MV-4-11 (cell line): ENCODE results near the gene GNG7.
"Not testable (repeated sequence)": the region's sequence is repeated elsewhere in the genome, so short reads cannot be mapped to it uniquely, and the experiment has no call there.

ENCODE experiments used
- DNase-seq: peaks from one replicate; lab custom pipeline; 2025; lab: John Stamatoyannopoulos, UW

The GNG7 gene

DNA sequence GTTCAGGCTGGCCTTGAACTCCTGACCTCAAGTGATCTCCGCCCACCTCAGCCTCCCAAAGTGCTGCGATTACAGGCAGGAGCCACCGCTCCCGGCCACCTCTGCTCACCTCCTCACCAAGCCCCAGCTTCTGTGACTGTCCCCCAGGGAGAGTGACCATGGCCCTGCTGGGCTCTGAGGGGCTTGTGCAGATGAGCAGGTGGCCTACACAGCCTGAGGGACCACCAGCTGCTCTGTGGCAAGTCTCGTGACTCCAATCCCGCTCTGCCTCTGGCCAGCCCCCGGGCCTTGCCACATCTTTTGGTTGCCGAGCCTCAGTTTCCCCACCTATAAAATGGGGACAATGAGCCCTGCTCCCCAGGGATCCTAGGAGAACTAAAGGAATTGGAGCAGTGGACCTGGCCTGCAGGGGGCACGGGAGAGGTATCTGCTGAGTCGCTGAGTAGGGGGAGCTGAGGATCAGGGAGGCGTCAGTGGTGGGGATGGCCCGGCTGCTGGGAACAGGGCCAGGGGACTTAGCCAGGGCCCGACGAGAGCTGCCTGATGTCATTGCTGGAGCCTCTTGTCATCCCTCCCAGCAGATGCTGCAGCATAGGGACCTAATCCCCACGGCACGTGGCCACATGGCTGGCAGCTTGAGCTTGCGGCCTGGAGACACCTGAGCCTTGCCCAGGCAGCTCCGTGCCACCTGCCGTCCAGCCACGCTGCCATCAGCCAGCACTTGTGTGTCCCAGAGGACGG, 151.9 kb downstream of the GNG7 start:
- no peak for DNase-seq

DNA sequence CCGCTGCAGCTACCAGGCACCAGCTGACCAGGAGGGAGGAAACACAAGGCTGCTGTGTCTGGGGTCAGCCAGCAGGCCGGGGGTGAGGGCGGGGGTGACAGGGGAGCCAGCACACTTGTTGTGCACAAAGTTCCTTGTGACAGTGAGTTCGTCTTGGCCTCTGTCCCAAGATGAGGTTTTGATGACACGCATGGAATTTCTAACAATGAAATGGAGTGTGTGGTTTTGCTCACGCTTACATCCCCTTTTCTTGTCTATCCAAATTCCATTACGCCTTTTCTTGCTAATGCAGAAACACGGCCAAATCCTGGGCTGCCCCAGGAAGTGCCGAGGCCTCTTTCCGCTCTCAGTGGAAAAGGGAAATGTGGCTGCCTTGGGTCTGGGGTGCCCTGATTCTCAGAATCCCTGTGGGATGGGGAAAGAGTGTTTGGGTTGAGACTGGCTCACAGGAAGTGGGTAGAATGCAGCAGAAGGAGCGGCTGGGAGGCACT, 152.7 kb downstream of the GNG7 start:
- DNase-seq = peak; percentile 98

GRCh38 chr19:2548966-2549365, 153.5 kb downstream of the GNG7 start:
- DNase-seq = no peak

DNA sequence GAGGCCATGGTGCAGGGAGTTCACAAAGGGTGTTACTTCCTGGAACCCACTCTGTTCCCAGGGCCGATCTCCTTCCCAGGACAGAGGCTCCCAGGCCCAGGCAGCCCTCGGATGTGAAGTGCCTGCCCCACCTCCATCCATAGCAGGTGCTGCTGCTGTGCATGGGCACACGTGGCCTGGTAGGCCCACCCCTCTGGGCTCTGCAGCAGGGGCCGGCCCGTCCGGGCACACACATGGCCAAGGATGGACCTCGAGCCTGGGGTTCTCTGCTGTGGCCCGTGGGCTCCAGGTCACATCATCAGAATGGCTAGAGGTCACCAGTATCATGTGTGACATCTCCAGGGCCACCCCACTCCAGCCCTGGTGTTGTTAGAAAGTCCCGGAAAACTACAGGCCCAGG, 154.8 kb downstream of the GNG7 start:
- DNase-seq = no peak

DNA sequence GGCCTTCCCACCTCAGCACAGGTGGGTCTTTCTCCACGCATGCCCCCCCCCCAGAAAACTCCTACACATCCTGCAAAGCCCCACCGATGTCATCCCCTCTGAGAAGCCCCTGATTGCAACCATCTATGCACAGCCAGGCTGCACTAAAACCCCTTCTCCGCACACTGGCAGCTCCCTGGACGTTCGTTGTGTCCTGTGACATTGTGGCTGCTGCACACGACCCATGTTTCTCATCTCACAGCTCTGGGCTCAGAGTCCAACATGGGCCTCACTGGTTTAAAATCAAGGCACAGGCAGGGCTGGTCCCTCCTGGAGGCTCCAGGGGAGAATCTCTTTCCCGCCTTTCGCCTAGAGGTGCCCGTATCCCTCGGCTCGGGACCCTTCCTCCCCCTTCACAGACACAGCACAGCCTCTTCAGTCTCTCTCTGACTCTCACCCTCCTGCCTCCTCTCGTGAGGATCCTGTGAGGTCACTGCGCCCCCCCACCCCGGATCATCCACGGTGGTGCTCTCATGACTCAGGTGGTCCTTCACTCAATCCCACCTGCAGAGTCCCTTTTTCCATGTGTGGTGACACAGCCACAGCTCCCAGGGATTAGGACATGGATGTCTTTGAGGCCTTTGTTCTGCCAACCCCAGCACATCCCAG, 155.3 kb downstream of the GNG7 start:
- no peak for DNase-seq

GRCh38 chr19:2546128-2547032, 156.1 kb downstream of the GNG7 start:
- DNase-seq = peak; percentile 97

DNA sequence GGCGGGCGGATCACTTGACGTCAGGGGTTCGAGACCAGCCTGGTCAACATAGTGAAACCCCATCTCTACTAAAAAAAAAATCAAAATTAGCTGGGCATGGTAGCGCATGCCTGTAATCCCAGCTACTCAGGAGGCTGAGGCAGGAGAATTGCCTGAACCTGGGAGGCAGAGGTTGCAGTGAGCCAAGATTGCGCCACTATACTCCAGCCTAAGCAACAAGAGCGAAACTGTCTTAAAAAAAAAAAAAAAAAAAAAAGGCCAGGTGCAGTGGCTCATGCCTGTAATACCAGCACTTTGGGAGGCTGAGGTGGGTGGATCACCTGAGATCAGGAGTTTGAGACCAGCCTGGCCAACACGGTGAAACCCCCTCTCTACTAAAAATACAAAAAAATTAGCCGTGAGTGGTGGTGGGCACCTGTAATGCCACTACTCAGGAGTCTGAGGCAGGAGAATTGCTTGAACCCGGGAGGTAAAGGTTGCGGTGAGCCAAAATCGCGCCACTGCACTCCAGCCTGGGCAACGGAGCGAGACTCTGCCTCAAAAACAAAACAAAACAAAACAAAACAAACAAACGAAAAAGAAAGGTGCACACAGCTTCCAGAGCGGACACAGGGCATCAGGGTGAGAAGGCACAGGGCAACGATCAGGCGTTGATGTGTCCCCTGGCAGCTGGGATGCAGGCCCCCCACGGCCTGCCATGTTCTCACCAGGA, 156.9 kb downstream of the GNG7 start:
- DNase-seq = not testable (repeated sequence)

DNA sequence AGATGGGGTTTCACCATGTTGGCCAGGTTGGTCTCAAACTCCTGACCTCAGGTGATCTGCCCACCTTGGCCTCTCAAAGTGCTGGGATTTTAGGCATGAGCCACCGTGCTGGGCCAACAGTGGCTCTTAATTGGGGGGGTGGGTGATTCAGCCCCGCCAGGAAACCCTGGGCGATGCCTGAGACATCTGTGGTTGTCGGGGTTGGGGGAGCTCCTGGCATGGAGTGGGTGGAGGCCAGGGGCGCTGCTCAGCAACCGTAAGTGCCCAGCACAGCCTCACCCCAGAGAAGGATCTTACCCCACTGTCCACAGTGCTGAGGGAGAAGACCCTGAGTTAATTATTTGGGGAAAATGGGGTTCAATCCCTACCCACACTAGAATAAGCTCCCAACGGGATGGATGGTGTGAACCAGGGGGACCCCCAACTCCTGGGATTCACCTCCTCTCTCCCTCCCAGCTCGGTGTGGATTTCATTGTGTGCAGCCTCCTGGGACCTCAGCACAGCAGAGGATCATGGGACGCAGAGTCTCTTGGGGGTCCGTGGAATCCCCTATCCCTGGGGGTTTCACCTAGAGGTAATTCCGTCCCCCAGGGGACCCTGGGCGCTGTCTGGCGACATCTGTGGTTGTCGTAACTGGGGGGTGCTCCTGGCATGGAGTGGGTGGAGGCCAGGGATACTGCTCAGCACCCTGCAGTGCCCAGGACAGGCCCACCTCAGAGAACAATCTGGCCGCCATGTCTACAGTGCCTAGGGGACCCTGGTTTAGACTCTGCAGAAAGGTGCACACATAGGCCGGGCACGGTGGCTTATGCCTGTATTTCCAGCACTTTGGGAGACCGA, 157.7 kb downstream of the GNG7 start:
- no peak for DNase-seq

GRCh38 chr19:2543463-2544442, 158.7 kb downstream of the GNG7 start:
- peak; percentile 92 for DNase-seq

DNA sequence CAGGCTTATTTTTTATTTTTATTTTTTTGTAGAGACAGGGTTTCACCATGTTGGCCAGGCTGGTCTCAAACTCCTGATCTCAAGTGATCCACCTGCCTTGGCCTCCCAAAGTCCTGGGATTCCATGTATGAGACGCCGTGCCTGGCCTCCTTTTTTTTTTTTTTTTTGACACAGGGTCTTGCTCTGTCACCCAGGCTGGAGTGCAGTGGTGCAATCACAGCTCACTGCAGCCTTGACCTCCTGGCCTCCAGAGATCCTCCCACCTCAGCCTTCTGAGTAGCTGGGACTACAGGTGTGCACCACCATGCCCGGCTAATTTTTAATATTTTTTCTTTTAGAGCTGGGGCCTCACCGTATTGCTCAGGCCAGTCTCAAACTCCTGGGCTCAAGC, 159.4 kb downstream of the GNG7 start:
- DNase-seq = not testable (repeated sequence)

- DNase-seq = peak; percentile 80
Measured at GRCh38 chr19:2542341-2543069, 160.0 kb downstream of the GNG7 start.

DNA sequence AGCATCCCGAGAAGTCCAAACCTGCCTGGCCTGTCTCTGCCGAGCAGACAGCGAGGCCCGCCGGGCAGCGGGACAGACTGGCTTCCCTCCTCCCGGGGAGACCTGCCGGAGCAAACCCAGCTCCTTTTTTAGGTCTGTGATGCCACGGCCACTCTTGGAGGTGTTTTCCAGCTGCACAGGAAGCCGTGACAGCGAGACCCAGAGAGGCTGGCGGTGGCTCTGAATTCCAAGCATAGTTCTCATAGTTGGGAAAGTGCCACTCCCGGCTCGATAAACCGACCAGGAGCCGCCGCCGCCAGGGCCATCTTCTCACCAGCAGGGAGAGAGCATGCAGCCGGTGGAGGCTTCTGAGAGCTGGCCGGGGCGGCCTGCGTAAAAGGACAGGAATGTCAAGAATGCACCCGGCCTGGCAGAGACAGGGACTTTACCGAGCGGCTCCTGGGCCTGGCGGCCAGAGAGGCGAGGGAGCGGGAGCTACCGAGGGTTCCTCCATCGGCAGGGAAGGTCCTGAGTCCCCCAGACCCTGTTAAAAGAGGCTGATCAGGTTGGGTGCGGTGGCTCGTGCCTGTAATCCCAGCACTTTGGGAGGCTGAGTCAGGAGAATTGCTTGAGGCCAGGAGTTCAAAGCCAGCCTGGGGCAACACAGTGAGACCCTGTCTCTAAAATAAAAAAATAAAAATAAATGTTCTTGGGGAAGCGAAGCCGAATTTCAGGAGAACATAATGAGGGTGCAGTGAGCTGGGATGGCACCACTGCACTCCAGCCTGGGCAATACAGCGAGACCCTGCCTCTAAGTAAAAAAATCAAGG, 161.6 kb downstream of the GNG7 start:
- DNase-seq = no peak

DNA sequence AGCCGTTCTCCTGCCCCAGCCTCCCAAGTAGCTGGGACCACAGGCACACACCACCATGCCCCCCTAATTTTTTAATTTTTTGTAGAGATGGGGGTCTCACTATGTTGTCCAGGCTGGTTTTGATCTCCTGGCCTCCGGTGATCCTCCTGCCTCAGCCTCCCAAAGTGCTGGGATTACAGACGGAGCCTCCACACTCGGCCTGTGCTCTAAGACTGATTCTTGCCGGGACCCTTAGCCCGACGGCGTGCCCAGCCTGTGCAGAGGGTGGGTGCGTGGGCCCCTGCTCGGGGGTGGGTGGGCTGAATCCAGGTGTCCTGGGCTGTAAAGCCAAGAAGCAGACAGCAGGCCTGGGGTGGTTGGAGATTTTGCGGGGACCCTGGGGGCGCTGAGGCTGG, 162.2 kb downstream of the GNG7 start:
- DNase-seq = no peak

GRCh38 chr19:2538096-2538757, 164.3 kb downstream of the GNG7 start:
- no peak for DNase-seq

DNA sequence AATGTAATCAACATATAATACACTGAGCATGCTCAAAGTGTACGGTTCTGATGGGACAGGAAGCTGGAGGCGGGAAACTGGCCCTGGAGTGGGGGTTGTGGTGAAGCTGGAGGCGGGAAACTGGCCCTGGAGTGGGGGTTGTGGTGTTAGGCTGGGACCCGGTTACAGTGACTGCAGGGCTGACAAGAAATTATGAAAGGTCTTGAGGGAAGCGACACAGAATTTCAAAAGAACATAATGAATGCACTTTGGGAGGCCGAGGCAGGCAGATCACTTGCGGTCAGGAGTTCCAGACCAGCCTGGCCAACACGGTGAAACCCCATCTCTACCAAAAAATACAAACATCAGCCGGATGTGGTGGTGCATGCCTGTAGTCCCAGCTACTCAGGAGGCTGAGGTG, 164.9 kb downstream of the GNG7 start:
- DNase-seq = peak; percentile 65

GRCh38 chr19:2536461-2536860, 166.0 kb downstream of the GNG7 start:
- DNase-seq = no peak

DNA sequence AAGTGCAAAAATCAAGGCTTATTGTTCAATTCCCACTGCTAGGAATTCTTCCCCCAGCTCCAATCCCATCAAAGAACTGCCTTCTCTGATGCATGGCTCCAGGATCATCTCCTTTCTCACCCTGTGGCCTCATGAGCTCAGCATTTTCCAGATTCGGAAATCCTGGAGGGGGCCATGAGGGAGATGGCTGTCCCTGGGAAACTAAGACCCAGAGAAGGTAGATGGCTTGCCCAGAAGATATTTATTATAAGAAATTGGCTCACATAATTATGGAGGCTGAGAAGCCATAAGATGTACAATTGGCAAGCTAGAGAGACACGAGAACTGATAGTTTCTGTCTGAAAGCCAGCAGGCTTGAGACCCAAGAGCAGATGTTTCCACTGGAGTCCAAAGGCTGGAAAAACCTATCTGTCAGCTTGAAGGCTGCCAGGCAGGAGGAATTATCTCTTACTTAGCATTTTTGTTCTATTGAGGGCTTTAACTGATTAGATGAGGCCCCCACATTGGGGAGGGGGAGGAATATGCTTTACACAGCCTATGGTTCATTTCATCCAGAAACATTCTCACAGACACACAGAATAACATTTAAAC, 168.0 kb downstream of the GNG7 start:
- no peak for DNase-seq
